ENCODE results near the gene CANX.
"Not testable (repeated sequence)": the region's sequence is repeated elsewhere in the genome, so short reads cannot be mapped to it uniquely, and the experiment has no call there.

CANX gene

DNA sequence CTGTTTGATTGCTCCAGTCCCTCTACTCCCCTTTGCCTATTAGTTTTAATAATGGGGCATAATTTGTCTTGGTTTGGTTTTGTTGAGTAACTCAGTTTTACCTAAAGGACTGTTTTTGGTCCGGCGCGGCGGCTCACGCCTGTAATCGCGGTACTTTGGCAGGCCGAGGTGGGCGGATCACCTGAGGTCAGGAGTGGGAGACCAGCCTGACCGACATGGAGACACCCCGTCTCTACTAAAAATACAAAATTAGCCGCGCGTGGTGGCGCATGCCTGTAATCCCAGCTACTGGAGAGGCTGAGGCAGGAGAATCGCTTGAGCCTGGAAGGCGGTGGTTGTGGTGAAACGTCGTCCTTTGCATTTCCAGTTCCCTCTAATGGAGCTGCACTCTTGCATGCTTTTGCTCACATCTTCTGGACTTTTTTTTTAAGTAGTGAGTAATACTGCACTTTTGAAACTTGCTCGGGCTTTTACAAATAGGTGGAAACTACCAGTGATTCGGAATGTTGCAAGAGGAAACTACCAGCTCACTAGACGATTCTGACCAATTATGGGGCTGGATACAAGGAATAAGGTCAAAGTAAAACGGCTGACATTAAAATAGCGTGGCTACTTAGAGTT lies 33.1 kb downstream of the CANX start:
- peak overlapping the region in 1 of 2 donors; percentile 48 for H3K9ac ChIP-seq (ENCODE audit: low read depth in 1 of 2, low read length in 2 of 2)
- peak overlapping the region; percentile 44 to 60 for H3K4me3 ChIP-seq (ENCODE audit: low read depth in 1 of 2, low read length in 2 of 2)
- H3K9me3 ChIP-seq (ENCODE audit: control insufficient read depth in 1 of 2, low read length in 2 of 2): no peaks in the 10 kb centered on the region
- H3K36me3 ChIP-seq (ENCODE audit: control insufficient read depth in 1 of 2, insufficient read depth in 2 of 2, low read length in 2 of 2): peaks cover 37 to 41% of the 10 kb centered on the region in 2 donors
- H3K27me3 ChIP-seq (ENCODE audit: control insufficient read depth in 1 of 2, insufficient read depth in 2 of 2, low read length in 2 of 2): no peaks in the 10 kb centered on the region
- H3K4me1 ChIP-seq (ENCODE audit: control insufficient read depth in 1 of 2, insufficient read depth in 2 of 2, low read length in 2 of 2): peaks cover 12 to 27% of the 10 kb centered on the region in 2 donors
- H3K27ac ChIP-seq (ENCODE audit: low read depth, low read length): no peak overlapping the region

DNA sequence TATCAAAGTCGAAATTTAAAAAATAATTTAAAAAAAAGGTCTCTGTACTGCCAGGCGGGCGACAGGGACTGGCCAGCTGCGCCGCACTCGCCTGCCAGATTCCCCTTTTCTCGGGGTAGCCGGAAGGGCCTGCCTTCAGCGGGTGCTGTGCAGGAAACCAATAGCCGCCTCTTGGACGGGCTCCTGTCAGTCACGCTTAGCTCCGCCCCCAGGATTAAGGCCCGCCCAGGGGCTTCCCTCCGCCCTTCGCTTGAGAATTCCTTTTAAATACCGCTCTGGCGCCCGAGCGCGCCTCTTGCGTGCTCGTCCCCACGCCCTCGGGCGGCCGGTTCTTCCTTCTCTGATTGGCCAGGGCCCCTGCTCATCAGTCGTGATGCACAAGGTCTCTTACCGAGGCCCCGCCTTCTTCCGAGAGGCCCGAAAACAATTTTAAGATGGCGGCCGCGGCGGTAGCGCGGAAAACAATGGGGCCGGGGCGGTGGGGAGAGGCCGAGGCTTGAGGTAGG lies 33.7 kb downstream of the CANX start, which contains the start of gene MAML1:
Gene MAML1 (plus strand): TSS at position 411 of the 506 bp plus-strand sequence. CDS start 291 bp downstream, outside the sequence.
- peak within 1 kb of the TSS; percentile 79 to 82 for H3K4me3 ChIP-seq (ENCODE audit: low read depth in 1 of 2, low read length in 2 of 2)
- H3K36me3 ChIP-seq (ENCODE audit: control insufficient read depth in 1 of 2, insufficient read depth in 2 of 2, low read length in 2 of 2): peaks cover 31 to 35% of the 10 kb centered on the region in 2 donors

DNA sequence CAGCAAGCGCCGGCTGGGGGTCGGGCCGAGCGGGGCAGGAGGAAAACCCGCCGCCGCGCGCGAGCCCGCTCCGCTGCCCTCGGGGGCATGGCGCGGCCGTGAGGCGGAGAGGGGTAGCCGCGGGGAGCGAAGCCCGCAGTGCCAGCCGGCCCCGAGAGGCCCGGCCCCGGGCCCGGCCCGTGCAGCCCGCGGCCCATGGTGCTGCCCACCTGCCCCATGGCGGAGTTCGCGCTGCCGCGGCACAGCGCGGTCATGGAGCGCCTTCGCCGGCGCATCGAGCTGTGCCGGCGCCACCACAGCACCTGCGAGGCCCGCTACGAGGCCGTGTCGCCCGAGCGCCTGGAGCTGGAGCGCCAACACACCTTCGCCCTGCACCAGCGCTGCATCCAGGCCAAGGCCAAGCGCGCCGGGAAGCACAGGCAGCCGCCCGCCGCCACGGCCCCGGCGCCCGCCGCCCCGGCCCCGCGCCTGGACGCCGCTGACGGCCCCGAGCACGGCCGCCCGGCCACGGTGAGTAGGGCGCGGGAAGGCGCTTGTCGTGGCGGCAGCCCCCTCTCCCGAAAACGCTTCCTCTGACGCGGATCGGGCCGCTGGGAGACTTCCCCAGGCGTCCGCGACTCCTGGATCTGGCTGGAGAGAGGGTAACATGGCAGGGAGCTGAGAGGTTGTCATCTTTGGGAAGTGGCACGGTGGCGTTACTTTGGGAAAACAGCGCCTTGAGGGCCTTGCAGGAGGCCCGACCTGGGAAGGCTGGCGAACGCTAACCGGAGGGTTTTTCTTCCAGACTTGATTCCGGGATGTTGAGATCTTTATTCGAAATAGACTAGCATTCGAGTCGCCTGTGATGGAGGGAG lies 34.4 kb downstream of the CANX start:
- Histone ChIP-seq H3K9me3 (ENCODE audit: control insufficient read depth in 1 of 2, low read length in 2 of 2) (no peaks in the 10 kb centered on the region), H3K9ac (ENCODE audit: low read depth in 1 of 2, low read length in 2 of 2) (peak overlapping the region; percentile 73 to 82), H3K4me3 (ENCODE audit: low read depth in 1 of 2, low read length in 2 of 2) (peak overlapping the region; percentile 79 to 82), H3K27me3 (ENCODE audit: control insufficient read depth in 1 of 2, insufficient read depth in 2 of 2, low read length in 2 of 2) (no peaks in the 10 kb centered on the region), H3K27ac (ENCODE audit: low read depth, low read length) (peak overlapping the region; percentile 90), H3K36me3 (ENCODE audit: control insufficient read depth in 1 of 2, insufficient read depth in 2 of 2, low read length in 2 of 2) (peaks cover 24 to 35% of the 10 kb centered on the region in 2 donors), H3K4me1 (ENCODE audit: control insufficient read depth in 1 of 2, insufficient read depth in 2 of 2, low read length in 2 of 2) (peaks cover 12 to 27% of the 10 kb centered on the region in 2 donors)

More for the DNA sequence above, 33.7 kb downstream of the CANX start, which contains the start of gene MAML1:
- Histone ChIP-seq H3K4me1 (ENCODE audit: control insufficient read depth in 1 of 2, insufficient read depth in 2 of 2, low read length in 2 of 2) (peaks cover 12 to 27% of the 10 kb centered on the region in 2 donors), H3K27me3 (ENCODE audit: control insufficient read depth in 1 of 2, insufficient read depth in 2 of 2, low read length in 2 of 2) (no peaks in the 10 kb centered on the region), H3K9ac (ENCODE audit: low read depth in 1 of 2, low read length in 2 of 2) (peak within 1 kb of the TSS; percentile 73 to 82), H3K27ac (ENCODE audit: low read depth, low read length) (peak within 1 kb of the TSS; percentile 90), H3K9me3 (ENCODE audit: control insufficient read depth in 1 of 2, low read length in 2 of 2) (no peaks in the 10 kb centered on the region)

DNA sequence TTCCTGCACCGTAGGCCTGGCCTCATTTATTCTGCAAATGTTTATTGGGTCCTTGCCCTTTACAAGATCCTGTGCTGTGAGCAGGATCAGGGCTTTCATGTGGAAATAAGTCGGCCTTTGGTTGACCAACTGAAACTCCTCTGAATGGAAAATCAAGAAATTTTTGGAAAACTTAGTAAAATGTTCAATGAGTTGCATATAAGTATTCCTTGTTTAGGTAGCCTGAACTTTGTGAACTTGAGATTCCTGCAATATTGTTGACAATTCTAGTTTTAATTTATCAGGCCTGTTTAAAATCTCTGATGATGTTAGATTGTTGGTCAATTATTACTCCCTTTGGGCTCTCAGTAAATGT lies 35.0 kb downstream of the CANX start:
- no peak overlapping the region for H3K27ac ChIP-seq (ENCODE audit: low read depth, low read length)
- H3K36me3 ChIP-seq (ENCODE audit: control insufficient read depth in 1 of 2, insufficient read depth in 2 of 2, low read length in 2 of 2): peaks cover 19 to 30% of the 10 kb centered on the region in 2 donors
- H3K27me3 ChIP-seq (ENCODE audit: control insufficient read depth in 1 of 2, insufficient read depth in 2 of 2, low read length in 2 of 2): no peaks in the 10 kb centered on the region
- H3K4me3 ChIP-seq (ENCODE audit: low read depth in 1 of 2, low read length in 2 of 2): peak overlapping the region; percentile 79 to 82
- peaks cover 12 to 27% of the 10 kb centered on the region in 2 donors for H3K4me1 ChIP-seq (ENCODE audit: control insufficient read depth in 1 of 2, insufficient read depth in 2 of 2, low read length in 2 of 2)
- peak overlapping the region; percentile 73 to 82 for H3K9ac ChIP-seq (ENCODE audit: low read depth in 1 of 2, low read length in 2 of 2)
- no peaks in the 10 kb centered on the region for H3K9me3 ChIP-seq (ENCODE audit: control insufficient read depth in 1 of 2, low read length in 2 of 2)

- H3K36me3 ChIP-seq (ENCODE audit: control insufficient read depth in 1 of 2, insufficient read depth in 2 of 2, low read length in 2 of 2): peaks cover 11 to 27% of the 10 kb centered on the region in 2 donors
- no peaks in the 10 kb centered on the region for H3K27me3 ChIP-seq (ENCODE audit: control insufficient read depth in 1 of 2, insufficient read depth in 2 of 2, low read length in 2 of 2)
- peak overlapping the region in 1 of 2 donors; percentile 20 for H3K9ac ChIP-seq (ENCODE audit: low read depth in 1 of 2, low read length in 2 of 2)
- no peak overlapping the region for H3K27ac ChIP-seq (ENCODE audit: low read depth, low read length)
- no peaks in the 10 kb centered on the region for H3K9me3 ChIP-seq (ENCODE audit: control insufficient read depth in 1 of 2, low read length in 2 of 2)
- peak overlapping the region; percentile 52 to 79 for H3K4me3 ChIP-seq (ENCODE audit: low read depth in 1 of 2, low read length in 2 of 2)
- H3K4me1 ChIP-seq (ENCODE audit: control insufficient read depth in 1 of 2, insufficient read depth in 2 of 2, low read length in 2 of 2): peaks cover 12 to 27% of the 10 kb centered on the region in 2 donors
These were observed 35.9 kb downstream of the CANX start for GRCh38 chr5:179734536-179735164.

DNA sequence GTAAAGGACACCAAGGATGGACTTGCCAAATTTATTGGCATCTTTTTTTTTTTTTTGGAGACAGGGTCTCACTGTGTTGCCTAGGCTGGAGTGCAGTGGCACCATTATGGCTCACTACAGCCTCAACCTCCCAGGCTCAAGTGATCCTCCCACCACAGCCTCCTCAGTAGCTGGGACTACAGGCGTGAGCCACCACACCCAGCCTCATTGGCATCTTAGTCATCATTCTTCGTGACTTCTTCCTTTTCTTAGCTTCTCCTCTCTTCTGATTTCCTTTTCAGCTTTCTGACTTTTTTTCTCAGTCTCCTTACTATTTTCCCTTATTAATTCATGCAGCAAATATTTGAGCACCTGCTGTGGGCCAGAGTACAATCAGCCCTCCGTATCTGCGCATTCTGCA lies 40.0 kb downstream of the CANX start:
- no peak overlapping the region for H3K4me3 ChIP-seq (ENCODE audit: low read depth in 1 of 2, low read length in 2 of 2)
- H3K27me3 ChIP-seq (ENCODE audit: control insufficient read depth in 1 of 2, insufficient read depth in 2 of 2, low read length in 2 of 2): no peaks in the 10 kb centered on the region
- H3K9me3 ChIP-seq (ENCODE audit: control insufficient read depth in 1 of 2, low read length in 2 of 2): no peaks in the 10 kb centered on the region
- peaks cover 11 to 17% of the 10 kb centered on the region in 2 donors for H3K4me1 ChIP-seq (ENCODE audit: control insufficient read depth in 1 of 2, insufficient read depth in 2 of 2, low read length in 2 of 2)
- no peak overlapping the region for H3K27ac ChIP-seq (ENCODE audit: low read depth, low read length)
- peaks cover 0 to 19% of the 10 kb centered on the region in 2 donors for H3K36me3 ChIP-seq (ENCODE audit: control insufficient read depth in 1 of 2, insufficient read depth in 2 of 2, low read length in 2 of 2)
- no peak overlapping the region for H3K9ac ChIP-seq (ENCODE audit: low read depth in 1 of 2, low read length in 2 of 2)

DNA sequence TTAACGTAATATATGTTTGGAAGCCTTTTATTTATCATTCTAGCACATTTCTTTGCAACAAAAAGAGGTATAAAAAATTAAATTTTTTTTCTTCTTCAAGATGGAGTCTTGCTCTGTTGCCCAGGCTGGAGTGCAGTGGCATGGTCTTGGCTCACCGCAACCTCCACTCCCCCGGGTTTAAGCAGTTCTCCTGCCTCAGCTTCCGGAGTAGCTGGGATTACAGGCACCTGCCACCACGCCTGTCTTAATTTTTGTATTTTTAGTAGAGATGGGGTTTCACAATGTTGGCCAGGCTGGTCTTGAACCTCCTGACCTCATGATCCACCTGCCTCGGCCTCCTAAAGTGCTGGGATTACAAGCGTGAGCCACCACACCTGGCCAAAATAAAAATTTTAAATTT lies 45.3 kb downstream of the CANX start:
- H3K27me3 ChIP-seq (ENCODE audit: control insufficient read depth in 1 of 2, insufficient read depth in 2 of 2, low read length in 2 of 2); H3K27ac ChIP-seq (ENCODE audit: low read depth, low read length); H3K9me3 ChIP-seq (ENCODE audit: control insufficient read depth in 1 of 2, low read length in 2 of 2); H3K4me3 ChIP-seq (ENCODE audit: low read depth in 1 of 2, low read length in 2 of 2); H3K9ac ChIP-seq (ENCODE audit: low read depth in 1 of 2, low read length in 2 of 2); H3K4me1 ChIP-seq (ENCODE audit: control insufficient read depth in 1 of 2, insufficient read depth in 2 of 2, low read length in 2 of 2): not testable (repeated sequence)
- peaks cover 0 to 14% of the 10 kb centered on the region in 2 donors for H3K36me3 ChIP-seq (ENCODE audit: control insufficient read depth in 1 of 2, insufficient read depth in 2 of 2, low read length in 2 of 2)

- H3K4me1 ChIP-seq (ENCODE audit: control insufficient read depth in 1 of 2, insufficient read depth in 2 of 2, low read length in 2 of 2): no peaks in the 10 kb centered on the region
- no peak overlapping the region for H3K4me3 ChIP-seq (ENCODE audit: low read depth in 1 of 2, low read length in 2 of 2)
- no peaks in the 10 kb centered on the region for H3K27me3 ChIP-seq (ENCODE audit: control insufficient read depth in 1 of 2, insufficient read depth in 2 of 2, low read length in 2 of 2)
- no peak overlapping the region for H3K27ac ChIP-seq (ENCODE audit: low read depth, low read length)
- no peaks in the 10 kb centered on the region for H3K9me3 ChIP-seq (ENCODE audit: control insufficient read depth in 1 of 2, low read length in 2 of 2)
- H3K9ac ChIP-seq (ENCODE audit: low read depth in 1 of 2, low read length in 2 of 2): no peak overlapping the region
- peaks cover 0 to 12% of the 10 kb centered on the region in 2 donors for H3K36me3 ChIP-seq (ENCODE audit: control insufficient read depth in 1 of 2, insufficient read depth in 2 of 2, low read length in 2 of 2)
These were observed 48.1 kb downstream of the CANX start for GRCh38 chr5:179746872-179747271.

DNA sequence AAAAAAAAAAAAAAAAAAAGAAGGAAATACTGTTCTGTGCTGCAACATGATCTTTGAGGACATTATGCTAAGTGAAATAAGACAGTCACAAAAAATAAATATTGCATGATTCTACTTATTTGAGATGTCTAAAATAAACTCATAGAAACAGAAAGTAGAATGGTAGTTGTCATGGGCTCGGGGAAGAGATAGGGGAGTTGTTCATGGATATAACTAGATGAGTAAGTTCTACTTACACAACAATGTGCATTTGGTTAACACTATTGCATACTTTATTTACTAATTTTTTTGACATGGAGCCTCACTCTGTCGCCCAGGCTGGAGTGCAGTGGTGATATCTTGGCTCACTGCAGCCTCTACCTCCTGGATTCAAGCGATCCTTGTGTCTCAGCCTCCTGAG lies 49.0 kb downstream of the CANX start:
- Histone ChIP-seq H3K27me3 (ENCODE audit: control insufficient read depth in 1 of 2, insufficient read depth in 2 of 2, low read length in 2 of 2) (no peaks in the 10 kb centered on the region), H3K4me3 (ENCODE audit: low read depth in 1 of 2, low read length in 2 of 2) (no peak overlapping the region), H3K9ac (ENCODE audit: low read depth in 1 of 2, low read length in 2 of 2) (no peak overlapping the region), H3K36me3 (ENCODE audit: control insufficient read depth in 1 of 2, insufficient read depth in 2 of 2, low read length in 2 of 2) (peaks cover 0 to 12% of the 10 kb centered on the region in 2 donors), H3K27ac (ENCODE audit: low read depth, low read length) (no peak overlapping the region), H3K9me3 (ENCODE audit: control insufficient read depth in 1 of 2, low read length in 2 of 2) (no peaks in the 10 kb centered on the region), H3K4me1 (ENCODE audit: control insufficient read depth in 1 of 2, insufficient read depth in 2 of 2, low read length in 2 of 2) (no peaks in the 10 kb centered on the region)

Measured in duodenal mucosa (tissue), 2 donors.